HepG2 (cell line): ENCODE measurements around the gene ABT1. TPM values are rescaled to one million over a fixed set of nuclear protein-coding genes. Genes with fewer than 3 reads are reported as not detected.

ENCODE experiments used
- ATAC-seq: fragments of 200-7000 bp; cut with Tn5 transposase; 3 replicates; pipeline ENCODE4 v1.9.1; 2020; ENCODE audit warnings: mild to moderate bottlenecking, moderate library complexity
- BruUV-seq: library from RNA; stranded (reverse); fragments of 400-500 nt; replicated peaks from 2 replicates; lab custom pipeline; 2021; lab: Mats Ljungman, UMichigan
- CTCF ChIA-PET: fragments of 300-600 bp; formaldehyde crosslinking; extraction: SDS; loops from one replicate; lab custom pipeline; 2021; ENCODE audit warnings: low total read pairs, inconsistent platforms, low intra/inter-chr PET ratio; lab: Yijun Ruan, JAX
- POLR2A ChIA-PET: fragments of 350-600 bp; sonication (Branson Sonifier 250); formaldehyde crosslinking; loops from one replicate; lab custom pipeline; 2020; ENCODE audit warnings: antibody characterized with exemption, inconsistent platforms; lab: Yijun Ruan, JAX
- DNase-seq: peaks from one replicate; pipeline ENCODE4 v3.0.0-alpha.2; 2015; ENCODE audit warnings: low spot score
- FAIRE-seq: peaks from 3 replicates; lab custom pipeline; 2011; peaks lifted over from hg19 to GRCh38; lab: Jason Lieb, UNC
- H2AFZ ChIP-seq: one replicate; pipeline ENCODE4 v1.6.1; 2011; ENCODE audit warnings: low read length, inconsistent platforms
- H3K27ac ChIP-seq: fragments of 300-600 bp; 3 replicates; pipeline ENCODE4 v1.8.0; 2011; ENCODE audit warnings: mixed run types, mild to moderate bottlenecking, mixed read lengths, low read length, inconsistent platforms; ENCODE audit not compliant: insufficient read depth; ENCODE audit errors: extremely low read length
- H3K27me3 ChIP-seq, 2 experiments: fragments of 200-600 bp in 1 of 2; 2 replicates in 1 of 2; 3 replicates in 1 of 2; pipeline versions ENCODE4 v1.6.0 to v1.8.0; 2011; ENCODE audit warnings: low read length in 2 of 2, mild to moderate bottlenecking in 2 of 2, moderate library complexity in 2 of 2, inconsistent platforms in 1 of 2; ENCODE audit not compliant: insufficient read depth in 2 of 2, control insufficient read depth in 1 of 2
- H3K36me3 ChIP-seq, 2 experiments: fragments of 200-600 bp in 1 of 2; replicated peaks in 1 of 2; 2 replicates in 1 of 2; 3 replicates in 1 of 2; pipeline versions ENCODE4 v1.5.1 to v1.8.0; 2011; ENCODE audit warnings: low read length in 2 of 2, inconsistent platforms in 1 of 2; ENCODE audit not compliant: insufficient read depth in 2 of 2, control insufficient read depth in 1 of 2
- H3K4me1 ChIP-seq: 2 replicates; pipeline ENCODE4 v1.5.1; 2012; ENCODE audit warnings: low read length, inconsistent platforms; ENCODE audit not compliant: insufficient read depth
- H3K4me2 ChIP-seq: 2 replicates; pipeline ENCODE4 v1.6.0; 2011; ENCODE audit warnings: low read depth, low read length, inconsistent platforms
- H3K4me3 ChIP-seq, 3 experiments: fragments of 200-600 bp in 1 of 3; sonication (generic), shearing (Covaris generic) in 1 of 3; replicated peaks in 1 of 3; 2 replicates each; pipeline ENCODE4 v1.5.1; 2011 to 2016; ENCODE audit warnings: low read length in 3 of 3, inconsistent platforms in 2 of 3, low read depth in 2 of 3, mild to moderate bottlenecking in 2 of 3, control low read depth in 1 of 3, mixed read lengths in 1 of 3; ENCODE audit not compliant: insufficient read depth in 1 of 3
- H3K79me2 ChIP-seq: one replicate; pipeline ENCODE4 v1.6.1; 2011; ENCODE audit warnings: low read length, inconsistent platforms; ENCODE audit not compliant: insufficient read depth
- H3K9ac ChIP-seq: 2 replicates; pipeline ENCODE4 v1.6.0; 2011; ENCODE audit warnings: mild to moderate bottlenecking, low read depth, low read length, inconsistent platforms; ENCODE audit not compliant: insufficient read depth
- H3K9me3 ChIP-seq: 2 replicates; pipeline ENCODE4 v1.5.1; 2012; ENCODE audit warnings: mild to moderate bottlenecking, low read length
- H4K20me1 ChIP-seq: 2 replicates; pipeline ENCODE4 v1.6.0; 2011; ENCODE audit warnings: inconsistent platforms, mild to moderate bottlenecking, low read length, moderate library complexity; ENCODE audit not compliant: insufficient read depth
- CEBPB ChIP-seq: IDR thresholded peaks from 2 replicates; pipeline ENCODE4 v1.6.1; 2011; ENCODE audit warnings: low read depth, low read length, improper control_type of control experiment, borderline replicate concordance
- HCFC1 ChIP-seq: fragments of 150-350 bp; IDR thresholded peaks from 2 replicates; pipeline ENCODE4 v1.6.1; 2014; ENCODE audit warnings: low read depth, low read length
- HDAC1 ChIP-seq: sonication (generic); formaldehyde crosslinking; IDR thresholded peaks from 2 replicates; pipeline ENCODE4 v1.5.1; 2020; ENCODE audit warnings: mild to moderate bottlenecking, missing genetic modification reagents
- SMAD3 ChIP-seq: sonication (generic); formaldehyde crosslinking; IDR thresholded peaks from 2 replicates; pipeline ENCODE4 v1.4.0; 2020; ENCODE audit warnings: missing genetic modification reagents
- SYNCRIP ChIP-seq: fragments of 200-400 bp; formaldehyde crosslinking; IDR thresholded peaks from 2 replicates; pipeline ENCODE4 v1.6.1; 2018; ENCODE audit warnings: mild to moderate bottlenecking, low read depth, low read length; ENCODE audit not compliant: insufficient read depth
- ZBTB20 ChIP-seq: sonication (generic); formaldehyde crosslinking; IDR thresholded peaks from 2 replicates; pipeline ENCODE4 v1.8.1; 2023; ENCODE audit warnings: missing genetic modification reagents, low read depth, mild to moderate bottlenecking, borderline replicate concordance
- ZKSCAN5 ChIP-seq: sonication (generic); formaldehyde crosslinking; IDR thresholded peaks from 2 replicates; pipeline ENCODE4 v1.5.1; 2020; ENCODE audit warnings: mild to moderate bottlenecking, missing genetic modification reagents
- ZNF800 ChIP-seq: sonication (generic); formaldehyde crosslinking; IDR thresholded peaks from 2 replicates; pipeline ENCODE4 v1.4.0; 2020; ENCODE audit warnings: missing genetic modification reagents
- WGBS: methylation state at CpG from one replicate; pipeline ENCODE4 v1.1.6; 2017; ENCODE audit warnings: low lambda C conversion rate; 5-methylcytosine and 5-hydroxymethylcytosine counted together
- in situ Hi-C: cut with HindIII; loops from 2 replicates; pipeline ENCODE4 v1.10.0; 2017; ENCODE audit warnings: low pct_unique_long_range_greater_than_20kb; ENCODE audit not compliant: extremely low pct_ligation_motif_present
- intact Hi-C: fragments of 100-400 bp; cut with micrococcal nuclease; formaldehyde crosslinking; loops from one replicate; pipeline ENCODE4 v1.10.0; 2022; ENCODE audit not compliant: unreplicated experiment
- polyA plus RNA-seq, 8 experiments: library from polyadenylated mRNA; depleted of rRNA in 3 of 8; stranded (reverse) in 7 of 8; unstranded in 1 of 8; fragments of >200 nt; fragmentation: Illumina TruSeq in 4 of 8; extraction: Trizol in 4 of 8; gene quantifications; 2 replicates each; pipeline versions ENCODE4 v1.2.1 to v1.2.3, GENCODE V29; 2011 to 2016; ENCODE audit warnings: low read depth in 4 of 8, missing spikeins in 1 of 8, mixed read lengths in 1 of 8; ENCODE audit not compliant: insufficient read depth in 1 of 8
- total RNA-seq, 5 experiments: library from RNA; depleted of rRNA; stranded (reverse); fragments of >200 nt; fragmentation: Illumina TruSeq; extraction: Trizol; gene quantifications; 2 replicates each; pipeline ENCODE4 v1.2.3, GENCODE V29; 2016; ENCODE audit warnings: low read depth in 1 of 5

ABT1 gene
- total and polyA plus RNA-seq, 2 of the 13 experiments (the other 11 are each of a cell fraction or from before 2014, with no cell fraction given), result 38.4 TPM

- BruUV-seq, result no TSS peak
- 57% methylated on average over 6 of the region's 6 CpGs for WGBS
- no peak for DNase-seq
- Histone ChIP-seq H3K4me1 (peaks cover 31% of the 10 kb centered on the region), H4K20me1 (no peaks in the 10 kb centered on the region), H3K4me2 (peak overlapping the region; percentile 87), H3K27ac (no peak overlapping the region), H3K27me3 (no peaks in the 10 kb centered on the region; a peak in 1 of 5 replicates), H3K9ac (peak overlapping the region; percentile 3; the same call in 1 of the 2 replicates), H3K4me3 (peak overlapping the region in 1 of 3 experiments; percentile 100; a peak in 1 of 6 replicates), H3K36me3 (peaks cover 4 to 11% of the 10 kb centered on the region in 2 experiments), H3K9me3 (no peaks in the 10 kb centered on the region), H2AFZ (no peak overlapping the region), H3K79me2 (peaks cover 15% of the 10 kb centered on the region)
- intact Hi-C loops, result no loop called here
- ATAC-seq, result no peak
- no peak for FAIRE-seq
- in situ Hi-C loops, result no loop called here
- TF ChIP-seq ZNF800 (CRISPR knock-in tag), result 0 out of 2 replicates have a peak, but pooled peaks have one; percentile 9
- peak; percentile 70 for TF ChIP-seq CEBPB
- 0 out of 2 replicates have a peak, but pooled peaks have one; percentile 33 for TF ChIP-seq HDAC1 (CRISPR knock-in tag)
- TF ChIP-seq SMAD3 (CRISPR knock-in tag), result no peak
- TF ChIP-seq SYNCRIP, result no peak
- 0 out of 2 replicates have a peak, but pooled peaks have one; percentile 9 for TF ChIP-seq ZBTB20 (CRISPR knock-in tag)
- TF ChIP-seq ZKSCAN5 (CRISPR knock-in tag), result no peak
- no peak for TF ChIP-seq HCFC1
- ChIA-PET CTCF (interaction anchor here (2.9 kb wide), 1 partner anchor 252 kb away, joined by 18 read pairs; no protein-coding TSS in a partner anchor), POLR2A (interaction anchor here (1.0 to 2.1 kb wide), 3 partner anchors 17 to 22 kb away, joined by 4 to 12 read pairs (median 4); no protein-coding TSS in a partner anchor)
Observed at GRCh38 chr6:26594131-26594498, 2.6 kb upstream of the ABT1 start.
